ENCODE measurements around the gene CFAP65. TPM values are rescaled to one million over a fixed set of nuclear protein-coding genes. Genes with fewer than 3 reads are reported as not detected.
A peak's percentile ranks its signal among the peaks of the same experiment; 100 is the strongest.

The CFAP65 gene
- total RNA-seq, 1 donor from 2014 or later, result 0.29 TPM

DNA sequence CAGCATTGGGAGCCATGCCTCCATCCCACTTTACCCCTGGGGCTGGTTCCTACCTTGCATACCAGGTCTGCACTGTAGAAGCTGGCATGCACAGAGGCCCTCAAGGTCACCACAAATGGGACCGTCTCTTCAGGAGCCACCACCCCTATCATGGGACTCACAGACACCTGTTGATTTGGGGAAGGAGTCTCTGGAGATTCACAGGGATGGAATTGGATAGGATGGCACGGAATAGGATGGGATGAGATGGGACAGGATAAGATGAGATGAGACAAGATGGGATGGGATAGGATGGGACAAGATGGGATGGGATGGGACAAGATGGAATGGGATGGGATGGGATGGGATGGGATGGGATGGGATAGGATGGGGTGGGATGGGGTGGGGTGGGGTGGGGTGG, 32.0 kb downstream of the CFAP65 start:
- no peak for DNase-seq (ENCODE audit: low spot score)

DNA sequence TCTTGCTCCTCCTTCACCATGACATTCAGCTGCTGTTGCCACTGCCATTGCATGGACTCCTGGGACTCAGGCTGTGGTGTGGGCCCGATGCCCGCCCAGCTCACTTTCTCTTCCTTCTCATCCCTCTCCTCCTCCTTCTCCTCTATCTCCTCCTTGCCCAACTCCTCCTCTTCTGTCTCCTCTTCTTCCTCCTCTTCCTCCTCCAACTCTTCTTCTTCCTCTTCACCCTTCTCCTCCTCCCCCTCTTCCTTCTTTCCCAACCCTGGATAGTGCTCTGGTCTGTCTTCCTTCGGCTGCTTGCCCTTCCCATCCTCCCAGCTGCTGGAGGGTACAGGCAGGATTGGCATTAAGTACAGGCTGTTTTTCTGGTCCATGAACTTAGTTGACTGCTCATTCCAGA, 37.3 kb downstream of the CFAP65 start:
- no peak for DNase-seq (ENCODE audit: low spot score)

DNA sequence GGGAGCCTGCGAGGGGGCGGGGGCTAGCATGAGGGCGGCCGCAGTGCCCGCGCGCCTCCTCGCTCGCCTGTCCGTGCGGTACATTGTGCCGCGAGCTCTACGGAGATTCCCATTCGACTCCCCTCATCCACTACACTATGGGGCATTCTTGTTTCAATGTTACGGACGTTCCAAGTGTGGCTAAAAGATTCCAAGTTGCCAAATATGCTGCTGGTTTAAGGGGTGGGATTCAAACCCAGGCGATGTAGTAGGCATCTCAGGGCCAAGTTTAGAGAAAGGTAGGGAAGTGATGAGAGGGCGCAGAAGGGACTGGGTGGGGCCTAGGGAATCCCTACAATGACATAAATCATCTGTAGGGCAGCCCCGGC, 38.1 kb downstream of the CFAP65 start:
- DNase-seq (ENCODE audit: low spot score), result no peak

DNA sequence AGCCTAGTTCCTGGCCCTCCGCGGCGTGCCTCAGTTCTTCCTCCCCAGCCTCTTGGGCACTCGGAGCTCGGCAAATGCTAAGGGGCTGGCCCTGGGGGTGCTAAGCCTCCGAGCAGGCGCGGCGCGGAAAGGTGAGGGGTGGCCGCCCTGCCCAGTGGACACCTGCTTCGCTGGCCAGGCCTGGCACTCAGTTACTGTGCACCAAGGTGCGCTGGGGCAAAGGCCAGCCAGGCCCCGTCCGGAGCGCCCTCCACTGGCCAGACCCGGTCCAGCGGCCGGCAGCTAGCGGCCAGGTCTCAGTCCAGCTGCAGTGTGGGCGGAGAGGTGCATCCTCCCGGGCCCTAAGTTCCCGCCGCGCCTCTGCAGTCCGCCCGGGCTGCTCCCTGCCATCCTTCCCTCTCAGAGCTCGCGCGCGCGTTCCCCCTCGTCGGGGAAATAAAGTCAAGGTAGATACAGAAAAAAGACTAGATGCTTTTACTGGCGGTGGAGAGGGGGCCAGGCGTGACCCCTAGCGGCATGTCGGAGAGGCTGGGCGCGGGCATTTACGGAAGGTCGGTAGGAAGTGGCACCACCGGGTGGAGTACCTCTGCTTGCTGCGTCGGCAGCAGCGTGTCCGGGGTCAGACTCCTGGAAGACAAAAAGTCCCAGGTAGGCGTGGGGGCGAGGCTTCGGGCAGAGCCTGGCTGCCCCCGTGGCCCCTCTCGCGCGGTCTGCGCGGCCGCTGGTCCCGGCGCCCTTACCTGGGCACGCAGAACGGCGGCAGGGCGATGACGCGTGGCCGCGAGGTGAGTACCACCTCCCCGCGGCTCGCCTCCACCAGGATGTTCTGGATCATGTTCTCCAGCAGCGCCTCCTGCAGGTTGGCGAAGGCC, 38.7 kb downstream of the CFAP65 start:
- peak; percentile 46 for DNase-seq (ENCODE audit: low spot score)

DNA sequence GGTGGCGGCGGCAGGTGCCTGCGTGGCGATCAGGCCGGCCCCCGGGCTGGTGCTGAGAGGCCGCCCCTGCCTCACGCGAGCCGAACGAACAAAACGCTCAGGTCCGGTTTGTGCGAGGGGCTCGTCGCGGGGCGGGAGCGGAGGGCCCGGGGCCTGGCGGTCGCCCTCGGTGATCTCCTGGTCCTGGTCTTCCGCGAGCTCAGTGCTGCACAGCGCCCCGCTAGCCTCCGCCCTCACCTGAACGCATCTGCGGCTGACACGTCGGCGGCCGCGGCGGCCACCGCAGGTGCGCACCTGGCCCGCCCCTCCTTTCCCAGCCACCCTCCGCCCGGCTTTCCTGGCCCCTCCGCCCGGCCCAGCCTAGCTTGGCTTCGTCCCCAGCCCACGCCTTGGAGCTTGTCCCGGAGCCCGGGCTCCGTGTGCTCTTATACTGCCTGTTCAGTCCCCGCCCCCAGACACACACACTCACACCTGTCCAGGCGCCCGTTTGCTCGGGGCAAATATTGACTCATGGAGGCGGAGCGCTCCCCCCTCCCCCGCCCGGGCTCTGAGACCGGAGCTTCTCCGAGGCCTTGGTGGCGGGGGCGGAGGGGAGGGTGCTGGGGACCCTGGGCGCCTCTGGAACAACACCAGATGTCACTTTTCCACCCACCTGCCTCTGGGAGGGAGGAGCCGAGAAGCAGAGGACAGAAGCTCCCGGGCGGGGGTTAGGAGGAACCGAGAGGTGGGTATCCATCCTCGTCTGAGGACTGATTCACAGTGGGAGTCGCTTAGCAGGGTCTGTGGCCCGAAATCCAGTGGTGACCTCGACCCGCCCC, 39.5 kb downstream of the CFAP65 start:
- DNase-seq (ENCODE audit: low spot score), result peak; percentile 80

GRCh38 chr2:219001100-219001576, 40.2 kb downstream of the CFAP65 start:
- DNase-seq (ENCODE audit: low spot score), result no peak

GRCh38 chr2:219000569-219000960, 40.8 kb downstream of the CFAP65 start:
- DNase-seq (ENCODE audit: low spot score), result no peak

DNA sequence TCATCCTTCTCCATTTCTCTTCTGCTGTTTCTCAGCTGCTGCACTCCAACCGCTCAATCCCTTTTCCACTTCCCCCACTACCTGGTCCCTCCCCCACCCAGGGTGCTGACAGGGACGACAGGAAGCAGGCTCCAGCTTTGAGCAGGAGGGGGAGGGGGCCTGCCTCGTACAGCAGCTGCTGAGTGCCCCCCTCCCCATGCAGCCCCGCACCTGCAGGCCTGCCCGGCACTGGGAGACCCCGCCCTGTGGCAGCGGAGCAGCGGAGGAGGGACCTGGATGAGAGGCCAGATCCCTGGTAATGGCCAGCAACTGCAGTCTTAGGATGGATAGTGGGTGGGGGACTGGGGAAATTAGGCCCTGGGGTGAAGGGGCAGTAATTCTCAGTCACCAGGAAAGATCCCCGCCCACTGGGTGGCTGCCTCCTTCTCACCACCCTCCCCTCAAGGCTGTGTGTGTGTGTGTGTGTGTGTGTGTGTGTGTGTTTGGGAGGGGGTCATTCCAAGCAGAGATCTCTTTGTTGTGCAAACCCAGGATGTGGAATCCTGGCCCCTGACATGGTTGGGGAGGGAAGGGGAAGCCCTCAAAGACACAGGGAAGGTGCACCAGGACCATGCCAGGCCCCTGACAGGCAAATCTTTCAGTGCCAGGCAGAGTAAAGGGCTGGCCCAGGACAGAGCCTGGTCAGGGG, 41.3 kb downstream of the CFAP65 start:
- no peak for DNase-seq (ENCODE audit: low spot score)

DNA sequence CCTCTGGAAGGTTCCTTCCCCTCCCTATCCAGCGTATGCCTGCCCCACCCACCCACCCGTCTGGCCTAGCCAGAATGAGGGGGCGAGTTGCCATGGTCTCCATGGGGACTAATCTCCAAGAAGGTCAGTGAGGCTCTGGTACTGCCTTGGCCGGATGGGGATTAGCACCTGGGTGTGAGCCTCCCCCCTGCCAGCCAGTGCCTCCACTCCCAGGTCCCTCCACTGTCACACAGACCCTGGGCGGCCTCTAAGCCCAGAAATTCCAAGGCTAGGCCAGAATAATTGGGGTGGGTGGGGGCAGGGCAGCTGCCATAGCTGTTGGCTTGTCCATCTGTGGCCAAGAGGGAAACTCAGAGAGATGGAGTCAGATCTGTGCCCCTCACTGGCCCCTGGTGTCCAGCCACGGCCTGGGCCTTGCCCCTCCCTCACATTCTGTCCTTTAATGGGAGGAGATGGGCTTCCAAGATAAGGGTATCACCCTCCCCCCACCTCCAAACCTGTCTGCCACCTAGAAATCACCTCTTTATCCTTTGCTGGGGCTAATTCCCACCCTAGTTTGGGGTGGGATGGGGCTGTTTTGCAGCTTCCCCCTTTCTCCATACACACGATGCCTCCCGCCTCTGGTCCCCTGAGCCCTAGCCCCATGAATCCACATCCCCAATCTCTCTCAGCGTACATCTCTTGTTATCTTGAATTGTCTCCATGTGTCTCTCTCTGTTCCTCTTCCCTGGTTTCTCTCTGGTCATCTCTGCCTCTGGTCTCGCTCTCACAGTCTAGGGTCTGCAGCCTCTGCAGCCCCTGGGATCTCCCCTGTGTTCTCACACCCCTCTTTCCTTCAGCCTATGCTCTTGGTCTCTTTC, 42.1 kb downstream of the CFAP65 start:
- no peak for DNase-seq (ENCODE audit: low spot score)

DNA sequence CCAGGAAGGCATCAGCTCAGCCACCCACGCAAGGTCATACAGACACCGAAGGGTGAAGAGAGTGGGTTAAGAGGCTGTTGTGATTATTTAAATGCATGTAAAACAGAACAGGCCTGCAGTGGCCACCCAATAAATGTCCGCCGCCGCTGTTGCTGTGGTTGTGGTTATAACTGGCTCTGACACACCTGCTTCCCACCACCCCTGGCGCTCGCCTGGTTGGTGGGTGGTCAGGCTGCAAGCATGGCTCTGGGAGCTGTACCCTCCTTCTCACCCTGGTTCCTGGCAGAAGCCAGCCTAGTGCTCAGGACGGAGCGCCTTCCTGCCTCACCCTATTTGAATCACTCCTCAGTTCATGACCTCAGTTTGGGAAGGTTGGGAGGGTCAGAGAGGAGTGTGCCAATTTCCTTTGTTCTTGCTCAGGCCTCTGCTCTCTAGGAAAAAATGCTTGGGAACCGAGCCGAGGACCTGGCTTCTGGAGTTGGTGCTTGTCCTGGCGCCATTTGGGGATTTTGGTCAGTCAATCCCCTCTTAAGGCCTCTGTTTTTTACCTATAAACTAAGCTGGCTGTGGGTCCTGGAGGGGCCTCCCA, 42.8 kb downstream of the CFAP65 start:
- no peak for DNase-seq (ENCODE audit: low spot score)

DNA sequence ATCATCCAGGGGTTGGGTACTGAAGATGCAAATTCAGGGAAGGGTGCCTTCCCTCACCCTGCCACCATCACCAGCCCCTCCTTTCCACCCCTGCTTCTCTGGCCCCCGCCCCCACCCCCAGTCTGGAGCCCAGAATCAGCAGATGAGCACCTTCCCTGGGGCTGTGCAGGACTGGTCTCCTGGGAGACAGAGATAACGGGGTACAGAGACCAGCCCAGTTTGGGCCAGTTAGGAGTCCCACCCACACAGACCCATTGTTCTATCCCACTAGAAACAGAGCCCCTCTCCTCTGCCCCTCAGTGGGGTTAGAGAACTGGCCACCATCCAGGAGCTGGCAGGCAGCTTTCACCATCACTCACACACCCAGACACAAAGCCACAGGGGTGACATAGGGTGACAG, 43.6 kb downstream of the CFAP65 start:
- DNase-seq (ENCODE audit: low spot score), result no peak

GRCh38 chr2:218996937-218997336, 44.4 kb downstream of the CFAP65 start:
- no peak for DNase-seq (ENCODE audit: low spot score)

DNA sequence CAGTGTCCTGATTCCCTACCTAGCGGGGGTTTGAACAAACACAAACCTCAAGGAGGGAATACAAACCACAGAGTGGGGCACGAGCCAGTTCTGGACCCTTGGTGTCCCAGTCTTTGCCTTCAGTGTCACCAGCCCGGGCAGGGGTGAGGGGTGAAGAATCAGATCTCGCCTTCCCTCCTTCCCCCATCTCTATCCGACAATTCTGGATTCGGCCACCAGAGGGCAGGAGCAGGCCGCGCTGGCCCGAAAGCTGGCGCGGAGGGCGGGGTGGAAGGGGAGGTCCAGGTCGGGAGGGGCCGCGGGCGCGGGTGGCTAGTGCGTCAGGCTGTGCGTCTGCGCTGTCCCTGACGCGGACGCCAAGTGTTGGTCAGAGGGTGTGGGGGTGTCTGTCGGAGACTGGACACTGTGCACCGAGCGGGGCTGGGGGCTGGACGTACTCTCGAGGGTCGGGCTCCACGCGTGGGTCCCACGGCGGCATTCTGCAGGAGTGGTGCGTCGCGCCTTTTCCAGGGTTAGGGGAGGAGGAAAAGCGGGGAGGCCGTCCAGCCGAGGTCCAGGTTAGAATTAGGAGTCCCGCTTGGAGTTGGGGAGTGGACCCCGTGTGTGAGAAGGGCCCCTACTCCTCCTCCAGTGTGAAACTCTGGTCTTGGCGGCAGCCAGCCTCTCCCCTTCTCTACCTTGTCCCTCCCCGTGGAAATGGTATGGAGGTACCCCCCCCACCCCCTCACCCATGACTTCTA, 45.2 kb downstream of the CFAP65 start:
- peak; percentile 83 for DNase-seq (ENCODE audit: low spot score)

DNA sequence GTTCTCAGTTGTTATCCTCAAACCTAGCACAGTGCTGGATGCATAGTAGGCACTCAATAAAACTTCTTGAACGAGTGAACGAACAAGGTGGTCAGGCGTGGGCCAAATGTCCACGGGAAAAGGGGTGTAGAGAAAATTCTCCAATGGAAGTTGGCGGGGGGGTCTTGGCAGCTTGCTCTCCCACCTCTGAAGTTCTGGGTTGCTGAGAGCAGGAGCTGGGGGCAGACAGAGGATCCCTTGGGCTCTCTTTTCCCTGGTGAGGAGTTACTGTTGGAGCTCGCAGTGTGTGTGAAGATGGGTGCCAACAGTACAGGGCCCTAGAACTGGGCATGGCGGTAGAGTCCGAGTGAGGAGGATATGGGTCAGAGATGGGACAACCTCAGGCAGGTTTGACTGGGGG, 45.8 kb downstream of the CFAP65 start:
- no peak for DNase-seq (ENCODE audit: low spot score)

DNA sequence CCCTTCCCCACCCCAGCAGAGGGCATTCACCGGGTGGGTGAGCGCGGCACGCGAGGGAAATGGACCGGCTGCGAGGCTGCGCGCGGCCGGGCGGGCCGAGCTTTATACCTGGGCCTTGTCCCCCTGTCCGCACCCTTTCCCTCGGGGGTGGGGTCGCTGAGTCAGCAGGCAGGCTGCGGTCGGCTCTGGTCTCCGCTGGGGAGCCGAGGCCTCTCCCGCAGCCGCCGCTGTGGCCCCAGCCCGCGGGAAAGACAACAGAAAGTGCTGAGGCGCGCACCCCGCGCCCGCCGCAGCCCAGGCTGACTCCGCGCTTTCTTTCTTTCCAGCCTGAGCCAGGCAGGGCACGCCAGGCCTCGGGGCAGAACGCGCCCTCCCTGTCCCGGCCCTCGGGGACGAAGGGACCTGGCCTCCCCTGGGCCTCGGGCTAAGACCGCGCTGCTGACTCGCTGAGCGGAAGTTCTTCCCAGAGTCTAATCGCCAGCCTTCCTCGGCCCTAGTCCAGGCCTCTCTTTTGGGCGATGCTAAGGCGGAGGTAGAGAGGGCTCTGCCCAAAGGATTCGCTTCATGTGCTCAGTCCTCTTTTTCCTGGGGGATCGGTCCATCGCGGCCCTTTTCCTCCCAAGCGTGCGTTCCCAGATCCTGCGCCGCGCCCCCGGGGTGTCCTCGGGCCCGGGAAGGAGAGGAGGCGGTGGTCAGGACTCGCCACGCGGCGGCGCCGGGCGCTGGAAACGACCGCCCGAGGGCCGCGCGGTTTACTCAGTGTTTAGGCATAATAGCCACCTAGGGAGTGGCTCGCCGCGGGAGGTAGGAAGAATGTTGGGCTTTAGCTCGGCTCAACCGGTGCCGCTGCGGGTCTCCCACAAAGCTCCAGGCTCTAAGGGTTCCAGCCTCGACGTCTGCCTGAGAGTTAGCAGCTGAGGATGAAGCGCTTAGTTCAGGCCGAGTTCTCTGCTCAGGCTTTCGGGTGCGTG, 47.7 kb downstream of the CFAP65 start, which contains the start of gene CRYBA2:
CRYBA2 (minus strand) TSS at position 78 of the 971 bp plus-strand sequence. CDS start 246 bp downstream, outside the sequence.
- DNase-seq (ENCODE audit: low spot score), result no peak

GRCh38 chr2:218992703-218993344, 48.5 kb downstream of the CFAP65 start:
- DNase-seq (ENCODE audit: low spot score), result no peak

DNA sequence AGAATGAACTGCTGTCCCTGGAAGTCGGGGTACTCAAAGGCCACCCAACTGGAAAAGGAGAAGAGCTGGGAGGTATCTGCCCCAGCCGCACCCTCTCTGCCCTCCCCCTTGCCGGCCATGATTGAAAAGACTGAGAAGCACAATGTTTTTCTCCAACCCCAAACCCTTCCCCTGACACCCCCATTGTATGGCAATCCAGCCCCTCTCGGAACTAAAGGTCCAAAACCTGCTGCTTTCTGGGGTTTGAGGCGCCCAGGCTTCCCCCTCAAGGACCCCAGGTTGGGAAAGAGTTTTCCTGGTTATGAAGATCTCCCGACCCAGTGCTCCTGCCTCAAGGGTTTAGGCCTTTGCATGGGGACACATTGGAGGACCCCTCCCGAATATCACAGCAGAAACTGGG, 49.1 kb downstream of the CFAP65 start:
- DNase-seq (ENCODE audit: low spot score), result no peak

DNA sequence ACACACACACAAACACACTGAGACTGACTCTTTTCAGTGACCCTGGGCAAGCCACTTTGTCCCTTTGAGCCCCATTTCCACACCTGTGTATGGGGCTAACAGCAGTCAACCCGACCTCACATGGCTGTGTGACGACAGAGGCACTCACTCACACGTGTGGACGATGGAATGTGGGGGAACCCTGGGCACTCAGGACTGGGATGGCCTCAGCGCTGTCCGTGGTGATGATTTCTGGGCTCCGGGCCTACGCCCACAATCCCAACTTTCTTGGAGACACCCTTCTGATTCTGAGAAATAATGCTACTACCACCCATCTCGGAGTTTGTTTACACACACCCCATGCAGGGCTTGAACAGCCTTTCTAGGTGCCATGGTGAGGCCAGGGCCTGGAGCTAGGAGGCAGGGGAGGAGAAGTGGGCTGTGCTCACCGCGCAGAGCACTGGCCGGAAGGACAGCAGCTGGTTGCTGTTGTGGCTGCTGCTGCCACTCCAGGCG, 49.6 kb downstream of the CFAP65 start:
- DNase-seq (ENCODE audit: low spot score), result no peak
